ENCODE measurements around the gene KLK14.

DNA sequence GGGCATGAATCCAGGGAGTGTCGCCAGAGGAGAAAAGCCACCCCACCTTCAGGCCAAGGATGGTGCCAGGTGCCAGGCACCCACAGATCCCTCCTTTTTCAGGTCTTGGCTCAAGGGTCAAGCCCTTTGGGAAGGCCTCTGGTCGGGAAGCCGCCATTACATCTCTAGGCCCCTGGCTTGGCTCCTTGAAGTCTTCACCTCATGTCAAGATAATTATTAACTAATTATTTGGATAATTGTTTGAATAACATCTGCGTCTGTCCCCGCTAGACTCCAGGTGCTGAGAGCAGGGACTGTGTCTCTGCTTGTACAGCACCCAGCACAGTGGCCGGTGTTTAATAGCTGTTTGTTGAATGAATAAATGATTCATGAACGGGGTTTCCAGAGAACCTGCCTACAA, 19.0 kb downstream of the KLK14 start:
- TF ChIP-seq EZH2 (IDR thresholded peaks at IDR 0.05; ENCODE audit: low read depth, low read length, severe bottlenecking) (no peak), SP1 (IDR thresholded peaks at IDR 0.05; ENCODE audit: low read depth, low read length) (no peak), POLR2AphosphoS5 (IDR thresholded peaks at IDR 0.05; ENCODE audit: low read depth, low read length) (no peak), SIRT6 (IDR thresholded peaks at IDR 0.05; ENCODE audit: low read length) (no peak), SUZ12 (IDR thresholded peaks at IDR 0.05; ENCODE audit: low read length) (no peak), BACH1 (IDR thresholded peaks at IDR 0.05; ENCODE audit: low read length) (no peak), TAF1 (IDR thresholded peaks at IDR 0.05; ENCODE audit: low read depth, low read length) (no peak), POLR2A (IDR thresholded peaks at IDR 0.05; ENCODE audit: control extremely low read depth in 1 of 2, low read depth in 2 of 2, low read length in 2 of 2) (no peak), EP300 (IDR thresholded peaks at IDR 0.05; ENCODE audit: borderline replicate concordance in 1 of 2, low read depth in 2 of 2, low read length in 2 of 2) (no peak), KDM1A (IDR thresholded peaks at IDR 0.05; ENCODE audit: borderline replicate concordance, low read length) (no peak), RAD21 (IDR thresholded peaks at IDR 0.05 in 1 of 2, conservative IDR thresholded peaks at IDR 0.05 in 1 of 2; ENCODE audit: low read depth in 2 of 2, low read length in 2 of 2) (no peak)
- TF ChIP-seq, protein P1, sequence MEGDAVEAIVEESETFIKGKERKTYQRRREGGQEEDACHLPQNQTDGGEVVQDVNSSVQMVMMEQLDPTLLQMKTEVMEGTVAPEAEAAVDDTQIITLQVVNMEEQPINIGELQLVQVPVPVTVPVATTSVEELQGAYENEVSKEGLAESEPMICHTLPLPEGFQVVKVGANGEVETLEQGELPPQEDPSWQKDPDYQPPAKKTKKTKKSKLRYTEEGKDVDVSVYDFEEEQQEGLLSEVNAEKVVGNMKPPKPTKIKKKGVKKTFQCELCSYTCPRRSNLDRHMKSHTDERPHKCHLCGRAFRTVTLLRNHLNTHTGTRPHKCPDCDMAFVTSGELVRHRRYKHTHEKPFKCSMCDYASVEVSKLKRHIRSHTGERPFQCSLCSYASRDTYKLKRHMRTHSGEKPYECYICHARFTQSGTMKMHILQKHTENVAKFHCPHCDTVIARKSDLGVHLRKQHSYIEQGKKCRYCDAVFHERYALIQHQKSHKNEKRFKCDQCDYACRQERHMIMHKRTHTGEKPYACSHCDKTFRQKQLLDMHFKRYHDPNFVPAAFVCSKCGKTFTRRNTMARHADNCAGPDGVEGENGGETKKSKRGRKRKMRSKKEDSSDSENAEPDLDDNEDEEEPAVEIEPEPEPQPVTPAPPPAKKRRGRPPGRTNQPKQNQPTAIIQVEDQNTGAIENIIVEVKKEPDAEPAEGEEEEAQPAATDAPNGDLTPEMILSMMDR (IDR thresholded peaks at IDR 0.05; ENCODE audit: control extremely low read depth in 1 of 3, insufficient read depth in 1 of 3, low read depth in 1 of 3, low read length in 3 of 3): no peak
- TF ChIP-seq, protein P2, sequence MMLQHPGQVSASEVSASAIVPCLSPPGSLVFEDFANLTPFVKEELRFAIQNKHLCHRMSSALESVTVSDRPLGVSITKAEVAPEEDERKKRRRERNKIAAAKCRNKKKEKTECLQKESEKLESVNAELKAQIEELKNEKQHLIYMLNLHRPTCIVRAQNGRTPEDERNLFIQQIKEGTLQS (IDR thresholded peaks at IDR 0.05; ENCODE audit: insufficient read depth, low read depth, low read length): no peak
